Peyer's patch (tissue), 4 donors: ENCODE measurements around the gene GUCD1.

Experiments used
- POLR2A ChIP-seq, 2 donors: fragments of 450-650 bp; IDR thresholded peaks; one replicate each; pipeline ENCODE4 v1.5.1; 2017; ENCODE audit warnings: antibody characterized with exemption in 2 of 2, mild to moderate bottlenecking in 2 of 2, moderate library complexity in 2 of 2
- TF ChIP-seq, protein P1 (sequence below), 6 experiments: fragments of 450-650 bp in 4 of 6; fragments of 200-600 bp in 2 of 6; sonication (generic) in 1 of 6; IDR thresholded peaks; one replicate each; pipeline ENCODE4 v1.5.1; 2017 to 2019; ENCODE audit warnings: antibody characterized with exemption in 6 of 6, mild to moderate bottlenecking in 3 of 6, moderate library complexity in 1 of 6

DNA sequence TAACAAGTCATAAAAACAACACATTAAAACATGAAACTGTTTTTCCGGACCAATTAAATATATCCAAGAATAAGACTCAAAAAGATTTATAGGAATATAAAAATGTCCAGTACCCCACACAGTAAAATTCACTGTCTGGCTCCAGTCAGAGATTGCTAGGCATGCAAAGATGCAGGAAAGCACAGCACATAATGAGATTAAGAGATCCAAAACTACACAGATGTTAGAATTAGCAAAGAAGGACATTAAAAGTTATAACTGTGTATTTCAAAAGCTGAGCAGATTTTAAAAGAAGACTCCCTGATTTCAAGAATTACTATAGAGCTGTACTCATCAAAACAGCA, 24.3 kb upstream of the GUCD1 start:
- TF ChIP-seq, protein P1, sequence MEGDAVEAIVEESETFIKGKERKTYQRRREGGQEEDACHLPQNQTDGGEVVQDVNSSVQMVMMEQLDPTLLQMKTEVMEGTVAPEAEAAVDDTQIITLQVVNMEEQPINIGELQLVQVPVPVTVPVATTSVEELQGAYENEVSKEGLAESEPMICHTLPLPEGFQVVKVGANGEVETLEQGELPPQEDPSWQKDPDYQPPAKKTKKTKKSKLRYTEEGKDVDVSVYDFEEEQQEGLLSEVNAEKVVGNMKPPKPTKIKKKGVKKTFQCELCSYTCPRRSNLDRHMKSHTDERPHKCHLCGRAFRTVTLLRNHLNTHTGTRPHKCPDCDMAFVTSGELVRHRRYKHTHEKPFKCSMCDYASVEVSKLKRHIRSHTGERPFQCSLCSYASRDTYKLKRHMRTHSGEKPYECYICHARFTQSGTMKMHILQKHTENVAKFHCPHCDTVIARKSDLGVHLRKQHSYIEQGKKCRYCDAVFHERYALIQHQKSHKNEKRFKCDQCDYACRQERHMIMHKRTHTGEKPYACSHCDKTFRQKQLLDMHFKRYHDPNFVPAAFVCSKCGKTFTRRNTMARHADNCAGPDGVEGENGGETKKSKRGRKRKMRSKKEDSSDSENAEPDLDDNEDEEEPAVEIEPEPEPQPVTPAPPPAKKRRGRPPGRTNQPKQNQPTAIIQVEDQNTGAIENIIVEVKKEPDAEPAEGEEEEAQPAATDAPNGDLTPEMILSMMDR (IDR thresholded peaks at IDR 0.05): no peak
- TF ChIP-seq POLR2A (IDR thresholded peaks at IDR 0.05): no peak
